Psoas muscle (tissue), 8 donors: ENCODE data around the gene FERMT3. TPM values are rescaled to one million over a fixed set of nuclear protein-coding genes. Genes with fewer than 3 reads are reported as not detected.

ENCODE experiments used
- ATAC-seq, 4 donors: fragments of 200-7000 bp; cut with Tn5 transposase; one replicate each; pipeline ENCODE4 v1.9.1; 2020; ENCODE audit warnings: moderate library complexity in 3 of 4, mild to moderate bottlenecking in 2 of 4
- DNase-seq, 2 donors: peaks; one replicate each; pipeline ENCODE4 v3.0.0-alpha.2; 2020
- H3K27ac ChIP-seq: fragments of 200-600 bp; one replicate; pipeline ENCODE4 v1.8.0; 2022
- H3K27me3 ChIP-seq, 3 donors: fragments of 200-600 bp in 1 of 3; one replicate each; pipeline versions ENCODE4 v1.6.1 to v1.8.0; 2013 to 2022; ENCODE audit warnings: low read length in 2 of 3, mild to moderate bottlenecking in 2 of 3, moderate library complexity in 1 of 3; ENCODE audit not compliant: insufficient read depth in 3 of 3
- H3K36me3 ChIP-seq, 2 donors: fragments of 200-600 bp in 1 of 2; one replicate each; pipeline versions ENCODE4 v1.6.1 to v1.8.0; 2013 to 2022; ENCODE audit warnings: low read depth in 1 of 2, mild to moderate bottlenecking in 1 of 2, moderate library complexity in 1 of 2; ENCODE audit not compliant: insufficient read depth in 1 of 2
- H3K4me1 ChIP-seq: fragments of 200-600 bp; one replicate; pipeline ENCODE4 v1.8.0; 2022
- H3K4me3 ChIP-seq: fragments of 200-600 bp; one replicate; pipeline ENCODE4 v1.8.0; 2022; ENCODE audit warnings: mild to moderate bottlenecking
- H3K9me3 ChIP-seq: fragments of 200-600 bp; one replicate; pipeline ENCODE4 v1.8.0; 2022
- WGBS, 3 donors: extraction: QIAGEN DNeasy Blood & Tissue Kit; methylation state at CpG; one replicate each; pipeline versions ENCODE4 v1.1.6 to v1.1.7; 2013; 5-methylcytosine and 5-hydroxymethylcytosine counted together
- intact Hi-C, 2 donors: fragments of 100-400 bp; cut with DNase I; formaldehyde crosslinking; loops; one replicate each; pipeline versions ENCODE4 v1.11.0 to v1.14.2; 2022
- polyA plus RNA-seq, 3 donors: library from polyadenylated mRNA; stranded (reverse); fragments of 200-250 nt; gene quantifications; one replicate each; pipeline ENCODE4 v1.2.3, GENCODE V29; 2013
- total RNA-seq, 4 donors: library from RNA; stranded (reverse); fragmentation: NEBNext Ultra II Directional in 2 of 4; extraction: Animal tissue kit (Norgen Biotek cat#: 25700) in 2 of 4; gene quantifications; one replicate each; pipeline versions ENCODE4 v1.2.1 to v1.2.4, GENCODE V29; 2021 to 2023
- TF ChIP-seq, protein P1 (sequence below): fragments of 200-600 bp; IDR thresholded peaks from one replicate; pipeline ENCODE4 v1.8.0; 2022; ENCODE audit warnings: antibody characterized with exemption
- donor health status: healthy with polysubstance abuse.
- donor health status: DM: no; HTN: no; CAD: no; lungs with moderate emphysema.
- donor health status: Bipolar disorder and iron deficiency.
- donor health status: healthy.
- donor health status: DM: yes; HTN: yes; CAD: no.
- donor health status: DM: no; HTN: no; CAD: no.
- donor health status: DM: no; HTN: no; CAD: no.
- donor health status: DM: yes; HTN: yes; CAD: no.

Gene FERMT3
- total and polyA plus RNA-seq, 7 donors, result 2.5 to 11.7 (median 6.7) TPM

- peaks cover 35% of the 10 kb centered on the region for H3K4me1 ChIP-seq
- H3K27ac ChIP-seq, result no peak overlapping the region
- TF ChIP-seq, protein P1, sequence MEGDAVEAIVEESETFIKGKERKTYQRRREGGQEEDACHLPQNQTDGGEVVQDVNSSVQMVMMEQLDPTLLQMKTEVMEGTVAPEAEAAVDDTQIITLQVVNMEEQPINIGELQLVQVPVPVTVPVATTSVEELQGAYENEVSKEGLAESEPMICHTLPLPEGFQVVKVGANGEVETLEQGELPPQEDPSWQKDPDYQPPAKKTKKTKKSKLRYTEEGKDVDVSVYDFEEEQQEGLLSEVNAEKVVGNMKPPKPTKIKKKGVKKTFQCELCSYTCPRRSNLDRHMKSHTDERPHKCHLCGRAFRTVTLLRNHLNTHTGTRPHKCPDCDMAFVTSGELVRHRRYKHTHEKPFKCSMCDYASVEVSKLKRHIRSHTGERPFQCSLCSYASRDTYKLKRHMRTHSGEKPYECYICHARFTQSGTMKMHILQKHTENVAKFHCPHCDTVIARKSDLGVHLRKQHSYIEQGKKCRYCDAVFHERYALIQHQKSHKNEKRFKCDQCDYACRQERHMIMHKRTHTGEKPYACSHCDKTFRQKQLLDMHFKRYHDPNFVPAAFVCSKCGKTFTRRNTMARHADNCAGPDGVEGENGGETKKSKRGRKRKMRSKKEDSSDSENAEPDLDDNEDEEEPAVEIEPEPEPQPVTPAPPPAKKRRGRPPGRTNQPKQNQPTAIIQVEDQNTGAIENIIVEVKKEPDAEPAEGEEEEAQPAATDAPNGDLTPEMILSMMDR, result no peak
- H3K9me3 ChIP-seq, result no peaks in the 10 kb centered on the region
- DNase-seq, result no peak
- H3K27me3 ChIP-seq, result no peaks in the 10 kb centered on the region
- no peak overlapping the region for H3K4me3 ChIP-seq
- WGBS, 3 donors, result 93 to 96% (median 94%) methylated on average over 12 of the region's 12 CpGs
- intact Hi-C loops, result no loop called here
- no peak for ATAC-seq
- H3K36me3 ChIP-seq, result no peaks in the 10 kb centered on the region
These were observed 27.4 kb upstream of the FERMT3 start for GRCh38 chr11:64178951-64179639.

DNA sequence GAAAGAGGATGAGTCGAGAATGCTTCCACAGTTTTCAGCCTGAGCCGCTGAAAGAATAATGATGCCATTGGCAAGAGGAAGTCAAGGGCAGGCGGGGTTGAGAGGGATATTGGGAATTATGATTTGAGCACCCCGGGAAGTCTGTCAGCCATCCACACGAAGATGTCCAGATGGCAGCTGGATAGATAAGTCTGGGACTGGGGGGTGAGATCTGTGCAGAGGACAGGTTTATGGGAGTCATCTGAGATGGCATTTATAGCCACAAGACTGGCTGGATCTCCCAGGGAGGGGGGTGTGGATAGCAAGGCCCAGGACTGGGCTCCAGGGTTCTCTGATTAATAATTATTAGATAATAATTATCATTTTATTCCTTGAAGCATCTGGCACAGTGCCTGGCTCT is 25.6 kb upstream of the FERMT3 start:
- H3K27ac ChIP-seq, result peak overlapping the region; percentile 89
- intact Hi-C loops, result loop anchor here in 1 of 2 donors (2.0 kb wide), 1 partner anchor 14 kb away; the partner anchor contains the start of gene MACROD1
- WGBS, 3 donors, result 25 to 38% (median 33%) methylated on average over 5 of the region's 5 CpGs
- ATAC-seq (peak in 1 of 4 donors; percentile 13), DNase-seq (no peak)
- TF ChIP-seq, protein P1, result no peak
- peak overlapping the region; percentile 63 for H3K4me3 ChIP-seq
- no peaks in the 10 kb centered on the region for H3K9me3 ChIP-seq
- no peaks in the 10 kb centered on the region for H3K27me3 ChIP-seq
- peaks cover 42% of the 10 kb centered on the region for H3K4me1 ChIP-seq
- H3K36me3 ChIP-seq, result no peaks in the 10 kb centered on the region

DNA sequence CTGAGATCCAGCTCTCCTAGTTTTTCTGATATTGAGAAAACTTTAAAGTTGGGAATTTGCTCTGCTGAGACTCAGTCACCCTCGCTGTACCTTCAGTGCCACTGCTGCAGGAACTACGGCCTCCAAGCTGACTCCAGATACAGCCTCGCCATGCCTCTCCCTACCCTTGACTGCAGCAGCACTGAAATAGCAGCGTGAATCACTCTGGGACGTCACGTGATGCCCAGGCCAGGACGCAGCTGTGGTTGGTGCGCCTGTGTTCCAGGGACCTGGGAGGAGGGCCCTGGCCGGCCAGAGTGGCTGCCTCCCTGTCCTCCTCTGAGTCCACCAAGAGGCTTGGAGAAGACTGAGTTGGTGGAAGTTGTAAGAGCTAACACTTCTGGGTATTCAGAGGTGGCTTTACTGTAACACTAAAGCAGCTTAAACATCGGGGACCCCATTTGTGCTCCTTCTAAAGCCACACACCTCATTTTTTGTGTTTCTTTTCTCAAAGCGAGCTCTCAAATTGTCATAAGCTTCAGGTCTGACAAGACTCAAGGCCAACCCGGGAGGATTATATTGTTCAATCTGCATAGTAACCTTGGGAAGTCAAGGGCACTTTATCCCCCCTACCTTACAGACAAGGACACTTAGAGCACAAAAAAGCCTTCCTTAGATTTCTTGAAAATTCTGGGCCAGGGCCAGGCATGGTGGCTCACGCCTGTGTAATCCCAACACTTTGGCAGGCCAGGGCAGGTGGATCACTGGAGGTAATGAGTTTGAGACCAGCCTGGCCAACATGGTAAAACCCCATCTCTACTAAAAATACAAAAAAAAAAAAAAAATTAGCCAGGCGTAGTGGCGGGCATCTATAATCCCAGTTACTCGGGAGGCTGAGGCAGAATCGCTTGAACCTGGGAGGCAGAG is 24.8 kb upstream of the FERMT3 start:
- intact Hi-C loops, result loop anchor here in 1 of 2 donors (2.0 kb wide), 1 partner anchor 15 kb away; the partner anchor contains the start of gene MACROD1
- ATAC-seq, result peak; percentile 73 to 78 (median 74)

GRCh38 chr11:64183890-64184289 is 22.6 kb upstream of the FERMT3 start:
- no peak for DNase-seq
- TF ChIP-seq, protein P1, result no peak
- WGBS, 3 donors, result 68 to 81% (median 77%) methylated on average over 6 to 7 of the region's 7 CpGs
- Histone ChIP-seq H3K36me3 (peaks cover 0 to 5% of the 10 kb centered on the region in 2 donors), H3K4me3 (no peak overlapping the region), H3K27me3 (no peaks in the 10 kb centered on the region), H3K4me1 (peaks cover 48% of the 10 kb centered on the region), H3K27ac (no peak overlapping the region), H3K9me3 (no peaks in the 10 kb centered on the region)
- intact Hi-C loops, result no loop called here
- ATAC-seq, result no peak

More for the DNA sequence above, 24.8 kb upstream of the FERMT3 start:
- peak; percentile 93 to 97 for DNase-seq
- Histone ChIP-seq H3K27me3 (no peaks in the 10 kb centered on the region), H3K4me3 (peak overlapping the region; percentile 63), H3K9me3 (no peaks in the 10 kb centered on the region), H3K27ac (peak overlapping the region; percentile 89), H3K36me3 (no peaks in the 10 kb centered on the region), H3K4me1 (peaks cover 42% of the 10 kb centered on the region)
- TF ChIP-seq, protein P1, result no peak
- 23 to 33% (median 23%) methylated on average over 14 to 17 of the region's 17 CpGs for WGBS, 3 donors
